Measurements from ENCODE around the gene KCNIP2. TPM values are rescaled to one million over a fixed set of nuclear protein-coding genes. Genes with fewer than 3 reads are reported as not detected.

Gene KCNIP2
- total RNA-seq, 1 donor from 2014 or later, result 7.7 TPM

GRCh38 chr10:101781984-101782810, 61.4 kb downstream of the KCNIP2 start:
- Mint-ChIP-seq H3K27ac (ENCODE audit: unreplicated experiment) (no peak overlapping the region), H3K27me3 (ENCODE audit: unreplicated experiment) (peaks cover 15% of the 10 kb centered on the region), H3K4me3 (ENCODE audit: unreplicated experiment) (peak overlapping the region; percentile 98), H3K9me3 (ENCODE audit: unreplicated experiment) (no peaks in the 10 kb centered on the region), H3K36me3 (ENCODE audit: low read depth, unreplicated experiment) (peaks cover 8% of the 10 kb centered on the region), H3K4me1 (ENCODE audit: unreplicated experiment) (peaks cover 48% of the 10 kb centered on the region)
- no peak for TF ChIP-seq CTCF (IDR thresholded peaks at IDR 0.05; ENCODE audit: unreplicated experiment)
- no peak for DNase-seq (ENCODE audit: low spot score)

- Mint-ChIP-seq H3K27ac (ENCODE audit: unreplicated experiment) (no peak overlapping the region), H3K36me3 (ENCODE audit: low read depth, unreplicated experiment) (peaks cover 7% of the 10 kb centered on the region), H3K4me3 (ENCODE audit: unreplicated experiment) (peak overlapping the region; percentile 45), H3K9me3 (ENCODE audit: unreplicated experiment) (no peaks in the 10 kb centered on the region), H3K4me1 (ENCODE audit: unreplicated experiment) (peaks cover 48% of the 10 kb centered on the region), H3K27me3 (ENCODE audit: unreplicated experiment) (peaks cover 17% of the 10 kb centered on the region)
- no peak for TF ChIP-seq CTCF (IDR thresholded peaks at IDR 0.05; ENCODE audit: unreplicated experiment)
- DNase-seq (ENCODE audit: low spot score), result no peak
Observed at GRCh38 chr10:101781655-101781983, 62.0 kb downstream of the KCNIP2 start.

GRCh38 chr10:101780818-101781654, 62.6 kb downstream of the KCNIP2 start:
- Mint-ChIP-seq H3K27ac (ENCODE audit: unreplicated experiment) (no peak overlapping the region), H3K27me3 (ENCODE audit: unreplicated experiment) (peaks cover 17% of the 10 kb centered on the region), H3K36me3 (ENCODE audit: low read depth, unreplicated experiment) (peaks cover 3% of the 10 kb centered on the region), H3K4me1 (ENCODE audit: unreplicated experiment) (peaks cover 48% of the 10 kb centered on the region), H3K9me3 (ENCODE audit: unreplicated experiment) (no peaks in the 10 kb centered on the region), H3K4me3 (ENCODE audit: unreplicated experiment) (peak overlapping the region; percentile 45)
- peak; percentile 94 for TF ChIP-seq CTCF (IDR thresholded peaks at IDR 0.05; ENCODE audit: unreplicated experiment)
- peak; percentile 79 for DNase-seq (ENCODE audit: low spot score)

- Mint-ChIP-seq H3K4me1 (ENCODE audit: unreplicated experiment) (peaks cover 48% of the 10 kb centered on the region), H3K36me3 (ENCODE audit: low read depth, unreplicated experiment) (no peaks in the 10 kb centered on the region), H3K4me3 (ENCODE audit: unreplicated experiment) (no peak overlapping the region), H3K27me3 (ENCODE audit: unreplicated experiment) (peaks cover 17% of the 10 kb centered on the region), H3K27ac (ENCODE audit: unreplicated experiment) (no peak overlapping the region), H3K9me3 (ENCODE audit: unreplicated experiment) (no peaks in the 10 kb centered on the region)
- DNase-seq (ENCODE audit: low spot score), result no peak
- TF ChIP-seq CTCF (IDR thresholded peaks at IDR 0.05; ENCODE audit: unreplicated experiment), result peak; percentile 24
Observed at GRCh38 chr10:101780187-101780817, 63.3 kb downstream of the KCNIP2 start.

All from endothelial cell (in vitro differentiated cells).